DOHH2 (cell line): ENCODE measurements around the gene EEPD1.

Source experiments
- EZH2phosphoT487 ChIP-seq: fragments of 200-600 bp; sonication (generic); IDR thresholded peaks from 2 replicates; pipeline ENCODE4 v1.6.1; 2017; ENCODE audit warnings: borderline replicate concordance, mild to moderate bottlenecking, antibody characterized with exemption, low read length, moderate library complexity, mixed read lengths
- TF ChIP-seq, protein P1 (sequence below): fragments of 200-600 bp; sonication (generic); IDR thresholded peaks from one replicate; pipeline ENCODE4 v1.5.1; 2014; ENCODE audit warnings: antibody characterized with exemption, mild to moderate bottlenecking, low read depth, low read length; ENCODE audit not compliant: poor library complexity, severe bottlenecking

DNA sequence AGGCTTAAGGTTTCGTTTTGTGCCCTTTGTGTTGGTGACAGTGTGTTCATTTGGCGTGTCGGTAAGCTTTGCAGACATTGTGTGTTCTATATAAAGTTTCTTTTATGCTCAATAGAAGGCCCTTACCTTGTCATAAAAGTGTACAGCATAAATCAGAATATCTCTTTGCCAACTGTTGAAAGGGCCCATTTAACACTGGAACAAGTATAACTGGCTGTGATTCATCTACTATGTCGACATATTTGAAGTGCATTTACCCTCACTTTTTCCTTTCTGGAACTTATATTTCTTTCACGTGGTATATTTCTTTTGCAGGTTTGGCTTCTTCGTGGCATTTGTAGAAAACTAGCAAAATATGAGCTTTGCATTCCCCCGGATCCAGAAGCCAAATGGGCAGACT is 32.7 kb downstream of the EEPD1 start:
- TF ChIP-seq, protein P1, sequence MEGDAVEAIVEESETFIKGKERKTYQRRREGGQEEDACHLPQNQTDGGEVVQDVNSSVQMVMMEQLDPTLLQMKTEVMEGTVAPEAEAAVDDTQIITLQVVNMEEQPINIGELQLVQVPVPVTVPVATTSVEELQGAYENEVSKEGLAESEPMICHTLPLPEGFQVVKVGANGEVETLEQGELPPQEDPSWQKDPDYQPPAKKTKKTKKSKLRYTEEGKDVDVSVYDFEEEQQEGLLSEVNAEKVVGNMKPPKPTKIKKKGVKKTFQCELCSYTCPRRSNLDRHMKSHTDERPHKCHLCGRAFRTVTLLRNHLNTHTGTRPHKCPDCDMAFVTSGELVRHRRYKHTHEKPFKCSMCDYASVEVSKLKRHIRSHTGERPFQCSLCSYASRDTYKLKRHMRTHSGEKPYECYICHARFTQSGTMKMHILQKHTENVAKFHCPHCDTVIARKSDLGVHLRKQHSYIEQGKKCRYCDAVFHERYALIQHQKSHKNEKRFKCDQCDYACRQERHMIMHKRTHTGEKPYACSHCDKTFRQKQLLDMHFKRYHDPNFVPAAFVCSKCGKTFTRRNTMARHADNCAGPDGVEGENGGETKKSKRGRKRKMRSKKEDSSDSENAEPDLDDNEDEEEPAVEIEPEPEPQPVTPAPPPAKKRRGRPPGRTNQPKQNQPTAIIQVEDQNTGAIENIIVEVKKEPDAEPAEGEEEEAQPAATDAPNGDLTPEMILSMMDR, result no peak
- TF ChIP-seq EZH2phosphoT487, result no peak
